Loucy (cell line): ENCODE measurements around the gene FSTL5.

ENCODE experiments used
- EZH2phosphoT487 ChIP-seq: fragments of 200-600 bp; IDR thresholded peaks from 2 replicates; pipeline ENCODE4 v1.6.1; 2018; ENCODE audit warnings: antibody characterized with exemption, mild to moderate bottlenecking, moderate library complexity, borderline replicate concordance
- TF ChIP-seq, protein P1 (sequence below): fragments of 200-600 bp; sonication (generic); conservative IDR thresholded peaks from 2 replicates; pipeline ENCODE4 v1.5.1; 2014; ENCODE audit warnings: mild to moderate bottlenecking, antibody characterized with exemption, low read length

DNA sequence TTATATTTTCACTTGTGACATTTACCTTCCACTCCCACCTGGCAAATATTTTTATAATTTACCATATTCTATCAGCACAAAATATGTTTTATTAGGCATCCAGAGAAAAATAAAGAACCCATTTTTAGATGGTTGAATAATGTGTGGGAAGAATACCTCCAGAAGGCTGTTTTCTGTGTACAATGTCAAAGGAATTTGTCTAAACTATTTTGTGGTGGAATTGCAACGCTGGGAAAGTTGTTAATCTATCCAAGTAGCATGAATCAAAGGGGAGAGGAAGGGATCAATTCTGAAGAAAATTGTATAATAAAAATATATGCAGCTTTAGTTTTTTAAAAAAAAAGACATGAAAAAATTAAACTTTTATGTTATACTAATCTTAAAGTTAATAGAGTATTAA lies 706.5 kb downstream of the FSTL5 start:
- TF ChIP-seq, protein P1, sequence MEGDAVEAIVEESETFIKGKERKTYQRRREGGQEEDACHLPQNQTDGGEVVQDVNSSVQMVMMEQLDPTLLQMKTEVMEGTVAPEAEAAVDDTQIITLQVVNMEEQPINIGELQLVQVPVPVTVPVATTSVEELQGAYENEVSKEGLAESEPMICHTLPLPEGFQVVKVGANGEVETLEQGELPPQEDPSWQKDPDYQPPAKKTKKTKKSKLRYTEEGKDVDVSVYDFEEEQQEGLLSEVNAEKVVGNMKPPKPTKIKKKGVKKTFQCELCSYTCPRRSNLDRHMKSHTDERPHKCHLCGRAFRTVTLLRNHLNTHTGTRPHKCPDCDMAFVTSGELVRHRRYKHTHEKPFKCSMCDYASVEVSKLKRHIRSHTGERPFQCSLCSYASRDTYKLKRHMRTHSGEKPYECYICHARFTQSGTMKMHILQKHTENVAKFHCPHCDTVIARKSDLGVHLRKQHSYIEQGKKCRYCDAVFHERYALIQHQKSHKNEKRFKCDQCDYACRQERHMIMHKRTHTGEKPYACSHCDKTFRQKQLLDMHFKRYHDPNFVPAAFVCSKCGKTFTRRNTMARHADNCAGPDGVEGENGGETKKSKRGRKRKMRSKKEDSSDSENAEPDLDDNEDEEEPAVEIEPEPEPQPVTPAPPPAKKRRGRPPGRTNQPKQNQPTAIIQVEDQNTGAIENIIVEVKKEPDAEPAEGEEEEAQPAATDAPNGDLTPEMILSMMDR = no peak
- TF ChIP-seq EZH2phosphoT487 = no peak
